Measurements from ENCODE around the gene TEKT1. TPM values are rescaled to one million over a fixed set of nuclear protein-coding genes. Genes with fewer than 3 reads are reported as not detected.
"Not testable (repeated sequence)": the region's sequence is repeated elsewhere in the genome, so short reads cannot be mapped to it uniquely, and the experiment has no call there.

The TEKT1 gene
- total RNA-seq, result not detected in 2 replicates
- long read RNA-seq, result 0 reads

DNA sequence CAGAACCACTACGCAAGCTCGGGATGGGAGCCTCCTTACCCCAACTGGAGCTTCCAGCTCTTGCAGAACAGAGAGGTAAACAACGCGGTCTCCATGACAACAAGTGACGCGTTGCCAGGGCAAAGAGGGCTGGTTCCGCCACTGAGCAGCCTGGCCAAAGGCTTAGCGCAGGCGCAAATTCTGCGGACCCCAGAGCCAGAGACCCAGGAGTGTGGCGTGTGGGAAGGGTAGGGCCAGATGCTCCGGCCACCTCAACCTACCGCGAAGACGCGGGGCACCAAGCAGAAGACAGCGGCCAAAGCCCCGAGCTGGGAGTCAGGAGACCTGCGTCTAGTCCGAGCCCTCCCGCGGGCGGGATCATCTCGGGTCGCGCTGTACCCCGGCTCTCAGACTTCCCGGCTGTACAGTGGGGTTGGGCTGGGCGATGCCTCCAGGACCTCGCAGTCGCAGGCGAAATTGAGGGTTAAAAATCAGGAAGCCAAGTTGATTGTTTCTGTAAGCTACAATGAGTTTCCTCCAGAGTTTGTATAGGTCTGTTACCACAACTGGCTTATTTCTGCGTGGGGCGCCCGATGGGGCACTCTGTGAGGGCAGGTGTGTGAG lies at the start of gene TEKT1:
TEKT1 (minus strand) TSS at position 69 of the 603 bp plus-strand sequence. CDS start 1,353 bp downstream, outside the sequence.
- no peak for DNase-seq (ENCODE audit: extremely low spot score, unreplicated experiment)
- Mint-ChIP-seq H3K36me3 (ENCODE audit: unreplicated experiment) (no peaks in the 10 kb centered on the region), H3K4me3 (ENCODE audit: unreplicated experiment) (no peak within 1 kb of the TSS), H3K9me3 (ENCODE audit: unreplicated experiment) (no peaks in the 10 kb centered on the region), H3K4me1 (ENCODE audit: unreplicated experiment) (no peaks in the 10 kb centered on the region), H3K27ac (ENCODE audit: unreplicated experiment) (no peak within 1 kb of the TSS), H3K27me3 (ENCODE audit: unreplicated experiment) (peaks cover 57% of the 10 kb centered on the region)
- no peak for TF ChIP-seq CTCF (IDR thresholded peaks at IDR 0.05)

DNA sequence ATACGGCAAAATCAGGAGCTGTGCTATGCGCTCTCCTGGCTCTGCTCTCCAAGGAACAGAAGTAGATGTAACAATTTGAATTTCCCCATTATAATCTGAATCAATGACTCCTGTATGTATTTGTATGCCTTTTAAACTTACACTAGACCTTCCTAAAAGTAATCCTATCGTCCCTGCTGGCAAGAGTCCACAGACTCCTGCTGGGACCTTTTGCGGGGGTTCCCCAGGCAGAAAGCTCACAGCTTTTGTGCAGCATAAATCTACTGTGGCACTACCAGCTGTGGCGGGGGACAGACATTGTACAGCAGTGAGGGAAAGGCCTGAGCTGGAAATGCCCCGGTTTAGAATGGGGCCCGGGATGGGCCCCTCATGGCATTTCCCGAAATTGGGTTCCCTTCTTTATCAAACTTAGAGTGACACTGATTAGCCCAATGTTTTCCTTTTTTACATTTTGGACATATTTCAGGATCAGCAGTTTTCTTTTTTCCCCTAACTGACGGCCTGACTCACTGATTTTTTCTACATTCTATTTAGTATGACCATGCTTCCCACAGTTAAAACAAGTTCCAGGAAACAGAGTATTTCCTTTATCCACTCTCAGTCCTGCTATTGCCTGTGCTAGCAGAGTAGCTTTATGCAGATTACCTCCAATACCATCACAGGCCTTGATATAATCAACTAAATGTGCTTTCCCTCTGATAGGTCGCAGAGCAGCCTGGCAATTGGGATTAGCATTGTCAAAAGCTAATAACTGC lies 47.9 kb upstream of the TEKT1 start:
- not testable (repeated sequence) for DNase-seq (ENCODE audit: extremely low spot score, unreplicated experiment); H3K4me3 Mint-ChIP-seq (ENCODE audit: unreplicated experiment); H3K36me3 Mint-ChIP-seq (ENCODE audit: unreplicated experiment); H3K27me3 Mint-ChIP-seq (ENCODE audit: unreplicated experiment); H3K27ac Mint-ChIP-seq (ENCODE audit: unreplicated experiment); H3K4me1 Mint-ChIP-seq (ENCODE audit: unreplicated experiment)
- H3K9me3 Mint-ChIP-seq (ENCODE audit: unreplicated experiment), result peaks cover 22% of the 10 kb centered on the region

GRCh38 chr17:6875276-6875675 lies 43.7 kb upstream of the TEKT1 start:
- H3K9me3 Mint-ChIP-seq (ENCODE audit: unreplicated experiment); H3K27ac Mint-ChIP-seq (ENCODE audit: unreplicated experiment); H3K4me1 Mint-ChIP-seq (ENCODE audit: unreplicated experiment); H3K4me3 Mint-ChIP-seq (ENCODE audit: unreplicated experiment); H3K36me3 Mint-ChIP-seq (ENCODE audit: unreplicated experiment); DNase-seq (ENCODE audit: extremely low spot score, unreplicated experiment): not testable (repeated sequence)
- peaks cover 12% of the 10 kb centered on the region for H3K27me3 Mint-ChIP-seq (ENCODE audit: unreplicated experiment)

DNA sequence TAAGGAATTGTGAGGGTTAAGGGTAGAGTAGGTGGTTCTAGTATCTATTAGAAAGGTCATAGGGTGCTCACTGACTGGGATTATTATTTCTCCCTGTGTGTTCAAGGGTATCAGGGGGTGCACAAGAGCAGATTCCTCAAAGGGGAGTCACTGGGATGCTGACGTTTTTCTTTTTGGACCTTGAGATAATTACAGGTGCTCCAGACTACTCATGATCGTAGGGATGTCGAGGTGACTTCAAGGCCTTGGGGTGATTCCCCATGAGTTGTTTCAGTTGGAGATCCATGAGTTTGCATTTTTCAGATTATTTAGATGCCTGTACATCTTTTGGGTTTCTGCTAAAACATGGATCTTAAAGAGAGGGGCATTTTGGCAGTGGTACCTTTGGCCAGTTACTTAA lies 41.4 kb upstream of the TEKT1 start:
- no peaks in the 10 kb centered on the region for H3K36me3 Mint-ChIP-seq (ENCODE audit: unreplicated experiment)
- no peak overlapping the region for H3K4me3 Mint-ChIP-seq (ENCODE audit: unreplicated experiment)
- no peaks in the 10 kb centered on the region for H3K9me3 Mint-ChIP-seq (ENCODE audit: unreplicated experiment)
- TF ChIP-seq CTCF (IDR thresholded peaks at IDR 0.05), result no peak
- H3K27ac Mint-ChIP-seq (ENCODE audit: unreplicated experiment), result no peak overlapping the region
- no peak for DNase-seq (ENCODE audit: extremely low spot score, unreplicated experiment)
- H3K27me3 Mint-ChIP-seq (ENCODE audit: unreplicated experiment), result peaks cover 11% of the 10 kb centered on the region
- no peaks in the 10 kb centered on the region for H3K4me1 Mint-ChIP-seq (ENCODE audit: unreplicated experiment)

DNA sequence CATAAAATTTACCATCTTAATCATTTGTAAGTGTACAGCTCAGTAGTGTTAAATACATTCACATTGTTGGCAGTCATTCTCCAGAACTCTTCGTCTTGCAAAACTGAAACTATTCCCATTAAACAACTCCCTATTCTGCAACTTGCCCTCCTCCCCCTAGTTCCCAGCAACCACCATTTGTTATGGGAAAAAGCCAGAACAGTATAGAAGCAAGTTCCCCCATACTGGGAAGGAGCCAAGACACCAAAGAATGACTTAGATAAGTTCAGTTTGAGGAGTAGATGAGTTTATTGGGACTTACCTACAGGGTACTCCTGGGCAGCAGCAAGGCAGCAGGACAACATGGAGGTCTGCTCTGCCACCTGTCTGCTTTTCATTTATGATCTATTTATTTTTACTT lies 39.3 kb upstream of the TEKT1 start:
- no peaks in the 10 kb centered on the region for H3K4me1 Mint-ChIP-seq (ENCODE audit: unreplicated experiment)
- no peaks in the 10 kb centered on the region for H3K36me3 Mint-ChIP-seq (ENCODE audit: unreplicated experiment)
- no peaks in the 10 kb centered on the region for H3K9me3 Mint-ChIP-seq (ENCODE audit: unreplicated experiment)
- no peak for DNase-seq (ENCODE audit: extremely low spot score, unreplicated experiment)
- no peak overlapping the region for H3K4me3 Mint-ChIP-seq (ENCODE audit: unreplicated experiment)
- H3K27ac Mint-ChIP-seq (ENCODE audit: unreplicated experiment), result no peak overlapping the region
- no peak for TF ChIP-seq CTCF (IDR thresholded peaks at IDR 0.05)
- H3K27me3 Mint-ChIP-seq (ENCODE audit: unreplicated experiment), result peaks cover 15% of the 10 kb centered on the region

DNA sequence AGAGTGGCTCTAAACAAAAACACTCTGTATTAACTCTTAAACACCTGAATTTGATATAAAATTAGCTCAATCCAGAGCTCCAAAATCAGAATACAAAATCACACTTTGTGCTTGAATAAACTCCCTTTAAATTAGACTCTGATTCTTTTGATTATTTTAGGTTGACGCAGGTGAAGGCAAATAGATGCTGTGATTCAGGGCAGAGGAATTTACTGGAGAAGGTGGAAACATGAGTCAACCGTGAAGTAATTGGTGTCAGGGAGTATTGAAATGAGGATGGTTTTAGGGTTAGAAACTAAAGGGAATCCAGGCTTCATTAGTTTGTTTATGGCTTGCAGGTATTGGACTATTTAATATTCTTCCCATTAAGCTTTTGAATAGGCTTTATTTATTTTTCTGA lies 37.1 kb upstream of the TEKT1 start:
- no peaks in the 10 kb centered on the region for H3K4me1 Mint-ChIP-seq (ENCODE audit: unreplicated experiment)
- H3K27ac Mint-ChIP-seq (ENCODE audit: unreplicated experiment), result no peak overlapping the region
- TF ChIP-seq CTCF (IDR thresholded peaks at IDR 0.05), result no peak
- H3K4me3 Mint-ChIP-seq (ENCODE audit: unreplicated experiment), result no peak overlapping the region
- no peaks in the 10 kb centered on the region for H3K9me3 Mint-ChIP-seq (ENCODE audit: unreplicated experiment)
- no peak for DNase-seq (ENCODE audit: extremely low spot score, unreplicated experiment)
- H3K36me3 Mint-ChIP-seq (ENCODE audit: unreplicated experiment), result no peaks in the 10 kb centered on the region
- H3K27me3 Mint-ChIP-seq (ENCODE audit: unreplicated experiment), result peaks cover 29% of the 10 kb centered on the region

Measured in osteocyte (in vitro differentiated cells).